Activated CD8-positive, alpha-beta memory T cell treated with anti-CD3 and anti-CD28 coated beads, Interleukin-2, amount 50 U/mL, for 1 hour (primary cell): ENCODE measurements around the gene LNX1.
"Not testable (repeated sequence)": the region's sequence is repeated elsewhere in the genome, so short reads cannot be mapped to it uniquely, and the experiment has no call there.

Source experiments
- DNase-seq: peaks from one replicate; pipeline ENCODE4 v3.0.0-alpha.2; 2020; ENCODE audit errors: extremely low read depth

Gene LNX1

DNA sequence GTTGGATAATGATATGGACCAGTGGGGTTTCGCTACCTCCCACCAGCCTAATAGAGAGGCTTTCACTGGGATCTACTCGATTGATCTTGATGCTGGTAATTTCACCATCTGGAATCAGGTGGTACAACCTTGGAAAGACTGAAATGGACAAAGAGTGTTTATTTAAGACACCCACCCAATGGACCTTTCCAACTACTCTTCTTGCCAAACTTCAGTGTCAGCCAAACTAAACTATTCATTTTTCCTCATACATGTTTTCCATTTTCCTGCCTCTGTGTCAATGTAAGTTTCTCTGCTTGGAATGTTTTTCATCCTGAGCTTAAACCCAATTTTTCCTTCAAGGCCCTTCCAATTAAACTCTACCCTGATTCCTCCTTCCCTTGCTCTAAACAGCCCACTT is 92.6 kb downstream of the LNX1 start:
- DNase-seq, result no peak

DNA sequence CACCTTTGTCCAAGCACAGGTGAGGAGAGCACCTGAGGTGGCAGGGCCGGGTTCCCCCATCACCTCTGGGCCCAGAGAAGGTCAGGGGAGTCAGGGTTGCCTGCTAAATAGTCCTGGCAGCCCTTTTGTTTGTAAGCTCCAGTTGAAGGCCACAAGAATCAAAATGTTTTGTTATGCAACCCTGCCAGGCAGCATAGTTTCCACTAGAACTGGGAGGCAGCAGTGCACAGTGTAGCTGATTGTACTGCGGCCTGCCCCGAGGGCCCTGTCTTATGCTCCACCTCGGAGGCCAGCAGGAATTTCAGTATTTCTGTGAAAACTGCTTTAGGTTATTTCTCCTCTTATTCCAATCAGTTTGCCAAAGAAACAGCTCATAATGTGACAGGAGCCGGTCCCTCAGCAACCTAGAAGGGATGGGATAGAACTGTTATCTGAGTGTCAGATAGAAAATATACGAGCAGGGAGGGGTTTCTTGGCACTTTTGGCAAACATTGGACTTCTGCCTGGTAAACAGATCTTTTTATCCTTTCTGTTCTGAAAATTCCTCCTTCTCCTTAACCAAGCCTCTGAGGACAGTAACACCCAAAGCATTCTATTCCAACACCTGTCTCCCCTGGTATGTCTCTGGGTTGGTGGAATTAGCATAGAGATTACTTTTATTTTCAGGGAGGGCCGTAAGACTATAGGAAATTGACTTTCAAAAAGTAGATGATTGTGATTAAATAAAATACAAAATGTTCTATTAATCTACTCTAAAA is 93.6 kb downstream of the LNX1 start:
- no peak for DNase-seq

DNA sequence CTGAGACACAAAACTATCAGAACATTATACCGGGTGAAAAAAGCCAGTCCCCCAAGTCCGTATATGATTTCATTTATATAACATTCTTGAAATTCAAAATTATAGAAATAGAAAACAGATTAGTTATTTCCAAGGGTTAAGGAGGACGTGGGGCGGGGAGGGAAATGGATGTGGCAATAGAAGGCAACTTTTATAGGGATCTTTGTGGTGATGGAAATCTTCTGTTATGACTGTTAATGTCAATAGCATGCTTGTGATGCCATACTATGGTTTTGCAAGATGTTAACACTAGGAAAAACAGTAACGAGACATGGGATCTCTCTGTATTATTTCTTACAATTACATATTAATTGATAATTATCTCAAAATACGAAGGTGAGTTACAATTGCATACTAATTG is 96.4 kb downstream of the LNX1 start:
- no peak for DNase-seq

DNA sequence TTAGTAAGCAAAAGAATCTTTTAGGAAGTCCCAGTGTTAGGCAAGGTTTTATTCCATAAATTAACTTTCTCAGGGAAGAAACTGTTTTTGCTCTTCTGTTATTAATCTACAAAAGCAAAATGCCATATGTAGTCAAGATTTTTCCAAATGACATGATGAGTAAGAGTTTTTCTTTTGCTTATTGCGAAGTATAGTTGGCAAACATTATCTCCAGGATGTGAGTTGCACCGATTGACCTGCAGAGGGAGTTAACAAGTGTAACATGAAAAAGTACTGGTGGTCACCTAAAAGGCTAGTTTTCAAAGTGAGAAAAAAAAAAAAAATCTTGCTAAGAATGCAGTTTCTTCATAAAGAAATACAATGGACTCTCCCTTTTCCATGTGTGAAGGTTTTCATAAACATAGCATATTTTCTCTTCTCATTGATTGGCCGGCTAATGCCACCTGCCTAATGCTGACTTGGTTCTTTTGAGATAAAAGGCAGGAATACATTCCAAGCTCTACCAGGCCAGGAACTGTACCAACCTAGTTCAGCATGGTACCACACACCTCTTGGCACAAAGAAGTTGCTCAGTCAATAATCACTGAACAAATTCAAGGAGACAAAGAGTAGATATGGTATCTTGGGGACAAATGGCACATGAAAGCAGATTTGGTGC is 100.2 kb downstream of the LNX1 start:
- DNase-seq, result no peak

DNA sequence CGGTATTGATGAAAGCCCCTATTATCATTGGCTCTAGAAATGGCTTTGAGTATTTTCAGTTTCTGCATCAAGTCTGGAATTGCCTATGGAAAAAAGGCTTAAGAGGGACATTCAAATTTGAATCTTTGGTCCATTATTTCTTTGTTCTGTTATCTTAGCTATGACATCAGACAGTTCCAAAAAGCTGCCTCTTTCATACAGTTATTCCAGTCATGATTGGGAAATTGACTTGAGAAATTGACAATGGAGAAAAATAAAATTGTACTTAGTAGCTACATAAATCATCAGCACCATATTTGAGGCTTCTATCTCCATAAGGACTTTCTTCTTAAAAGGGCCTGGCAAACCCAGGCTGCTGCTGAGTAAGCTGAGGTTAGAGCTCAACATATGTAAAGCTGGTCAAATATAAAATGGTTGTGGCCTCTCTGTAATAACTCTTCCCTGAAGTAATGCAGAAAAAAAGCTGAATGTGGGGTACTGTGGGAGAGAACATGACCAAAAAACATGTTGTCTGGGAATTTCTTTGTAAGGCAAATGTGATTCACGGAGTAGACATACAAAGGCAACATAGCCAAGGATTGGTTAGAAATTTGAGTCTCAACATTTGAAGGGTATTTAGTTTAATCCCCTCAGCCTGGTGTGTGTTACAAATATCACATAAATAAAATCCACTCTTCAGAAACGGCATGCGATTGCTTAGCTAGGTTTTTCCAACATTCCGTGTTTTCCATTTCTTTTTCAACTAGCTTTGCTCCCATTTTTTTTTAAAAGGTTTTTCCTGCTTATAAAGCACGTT is 100.9 kb downstream of the LNX1 start:
- DNase-seq, result no peak

DNA sequence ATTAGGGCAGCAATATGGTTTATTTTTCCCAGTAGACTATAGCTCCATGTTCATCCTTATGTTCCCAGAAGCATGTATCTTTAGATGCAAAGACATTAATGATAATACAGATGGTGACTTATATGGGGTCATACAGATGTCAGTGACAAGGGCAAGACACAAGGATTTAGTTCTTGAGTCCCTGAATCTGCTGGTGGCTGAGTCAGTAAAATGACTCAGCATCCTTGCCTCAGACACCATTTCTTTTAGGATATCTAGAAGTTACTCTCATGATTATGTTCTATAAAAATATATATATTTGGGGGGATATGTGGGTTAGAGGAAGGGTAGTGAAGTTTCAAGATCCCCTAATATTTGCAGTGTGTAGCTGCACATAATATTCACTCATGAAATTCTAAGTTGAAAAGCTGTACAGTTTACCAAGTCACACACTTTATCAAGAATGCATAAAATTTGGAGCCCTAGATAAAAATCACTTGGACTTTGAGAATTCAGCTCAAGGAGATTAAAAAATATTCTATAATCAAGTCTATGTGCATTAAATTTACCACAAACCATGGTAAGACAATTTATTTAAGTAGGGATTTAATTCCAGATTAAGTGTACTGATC is 101.9 kb downstream of the LNX1 start:
- no peak for DNase-seq

DNA sequence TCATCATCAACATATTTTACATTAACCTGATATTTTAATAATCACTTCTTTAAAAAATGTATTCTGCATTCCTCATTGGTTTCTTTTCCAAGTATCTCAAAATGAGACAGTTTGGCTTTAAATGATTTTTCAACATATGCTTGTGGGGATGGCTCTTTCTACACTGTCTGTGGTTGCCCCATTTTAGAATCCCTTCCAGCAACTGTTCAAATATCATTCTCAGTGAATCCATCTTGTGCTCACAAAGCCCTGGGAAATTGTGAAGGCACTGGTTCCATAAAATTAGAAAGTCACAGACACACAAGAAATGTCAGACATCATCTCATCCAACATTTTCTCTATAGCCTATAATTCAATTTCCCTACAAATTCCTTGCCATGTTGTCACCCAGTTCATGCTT is 103.5 kb downstream of the LNX1 start:
- no peak for DNase-seq

DNA sequence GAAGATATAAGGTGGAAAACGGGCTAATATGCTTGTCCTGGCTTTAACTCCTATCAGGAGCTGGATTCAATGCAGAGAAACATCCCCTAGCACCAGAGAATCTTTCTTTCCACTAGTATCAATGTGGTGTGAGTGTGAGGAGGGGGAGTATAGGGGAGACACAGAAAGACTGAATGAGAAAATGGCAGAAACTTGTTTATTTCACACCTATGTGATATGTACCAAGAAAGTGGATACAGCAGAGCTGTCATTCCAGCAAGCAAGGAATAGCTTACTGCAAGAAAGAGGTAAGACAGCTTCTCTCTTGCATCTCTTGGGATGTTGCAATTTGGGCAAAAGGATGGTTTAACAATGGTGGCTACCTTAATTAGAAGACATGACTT is 105.6 kb downstream of the LNX1 start:
- no peak for DNase-seq

DNA sequence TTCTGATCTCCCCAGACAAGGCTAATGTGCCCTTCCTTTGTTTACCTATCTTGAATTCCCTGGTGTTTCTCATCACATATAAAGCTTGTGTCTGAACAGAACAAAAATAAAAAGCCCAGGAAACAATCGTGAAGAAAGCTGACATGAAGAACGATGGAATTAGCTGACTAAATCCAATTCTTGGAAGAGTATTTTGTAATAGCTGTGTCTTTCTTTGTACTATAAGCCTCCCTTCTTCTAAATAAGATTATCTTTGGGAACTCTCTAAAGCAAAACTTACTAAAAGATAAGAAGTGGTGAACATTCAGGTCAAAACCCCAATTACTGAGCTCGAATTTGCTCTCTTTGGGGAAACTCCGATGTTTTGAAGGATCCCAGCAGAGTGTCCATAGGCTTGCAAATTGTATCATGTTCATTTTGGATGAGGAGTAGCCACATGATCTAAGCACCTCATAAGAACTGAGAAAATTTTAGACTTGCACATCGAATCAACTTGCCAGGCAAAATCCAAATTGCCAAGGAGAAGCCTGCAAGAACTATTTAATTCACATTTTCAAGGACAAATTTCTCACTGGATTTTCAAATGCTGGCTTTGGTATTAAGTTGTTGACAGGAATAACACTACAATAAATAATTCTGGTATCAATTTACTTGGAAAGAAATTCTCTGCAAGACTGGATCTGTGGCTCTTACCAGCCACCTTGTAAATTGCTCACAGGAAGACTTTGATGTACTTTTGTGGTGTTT is 106.2 kb downstream of the LNX1 start:
- no peak for DNase-seq

DNA sequence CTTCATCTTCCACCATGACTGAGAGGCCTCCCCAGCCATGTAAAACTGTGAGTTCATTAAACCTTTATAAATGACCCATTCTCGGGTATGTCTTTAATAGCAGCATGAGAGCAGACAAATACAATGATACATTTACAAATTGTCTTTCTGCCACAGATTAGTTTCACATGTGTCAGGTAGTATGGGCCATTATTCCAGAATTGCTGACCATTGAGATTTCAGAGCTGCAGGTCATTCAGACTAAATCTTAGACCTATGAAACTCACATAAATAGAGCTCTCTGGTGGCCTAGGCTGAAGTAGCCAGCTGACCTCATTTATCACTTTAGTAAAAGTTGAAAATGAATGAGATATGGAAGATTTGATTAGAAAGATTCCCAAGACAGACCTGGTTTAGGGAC is 108.0 kb downstream of the LNX1 start:
- no peak for DNase-seq

DNA sequence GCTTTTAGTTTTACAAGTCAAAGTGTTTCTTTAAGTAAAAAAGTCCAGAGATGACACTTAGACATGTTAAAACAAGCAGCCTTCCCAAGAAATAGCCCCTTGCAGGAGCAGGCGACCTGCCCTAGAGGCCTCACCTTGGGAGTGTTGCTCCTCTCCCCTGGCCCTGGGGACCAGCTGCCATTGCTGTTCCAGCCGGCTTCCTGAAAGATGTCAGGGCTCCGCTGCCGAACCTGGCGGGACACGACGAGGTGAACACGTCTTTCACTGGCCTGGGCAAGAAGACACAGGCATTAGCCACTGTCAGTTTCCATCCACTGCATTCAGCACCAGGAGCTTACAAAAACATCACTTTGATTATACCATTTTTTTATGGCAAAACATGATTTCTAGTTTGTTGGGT is 109.7 kb downstream of the LNX1 start:
- no peak for DNase-seq

DNA sequence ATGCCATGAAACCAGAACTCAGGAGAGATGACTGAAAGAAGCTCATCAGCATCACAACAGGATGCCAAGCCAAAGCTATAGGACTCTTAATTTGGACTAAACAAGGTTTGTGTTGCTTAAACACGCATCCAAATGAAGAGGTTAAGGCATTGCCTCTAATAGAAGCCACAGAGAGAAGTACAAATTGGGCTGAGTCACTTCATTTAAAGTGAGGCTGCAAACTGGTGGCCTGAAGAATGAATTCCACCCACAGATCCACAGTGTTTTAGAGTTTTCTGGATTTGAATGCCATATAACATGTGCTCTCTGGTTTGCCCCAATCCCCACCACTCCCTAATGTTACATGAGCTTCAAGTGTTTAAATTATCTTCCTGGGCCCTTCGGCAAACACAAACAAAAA is 110.4 kb downstream of the LNX1 start:
- DNase-seq, result no peak

DNA sequence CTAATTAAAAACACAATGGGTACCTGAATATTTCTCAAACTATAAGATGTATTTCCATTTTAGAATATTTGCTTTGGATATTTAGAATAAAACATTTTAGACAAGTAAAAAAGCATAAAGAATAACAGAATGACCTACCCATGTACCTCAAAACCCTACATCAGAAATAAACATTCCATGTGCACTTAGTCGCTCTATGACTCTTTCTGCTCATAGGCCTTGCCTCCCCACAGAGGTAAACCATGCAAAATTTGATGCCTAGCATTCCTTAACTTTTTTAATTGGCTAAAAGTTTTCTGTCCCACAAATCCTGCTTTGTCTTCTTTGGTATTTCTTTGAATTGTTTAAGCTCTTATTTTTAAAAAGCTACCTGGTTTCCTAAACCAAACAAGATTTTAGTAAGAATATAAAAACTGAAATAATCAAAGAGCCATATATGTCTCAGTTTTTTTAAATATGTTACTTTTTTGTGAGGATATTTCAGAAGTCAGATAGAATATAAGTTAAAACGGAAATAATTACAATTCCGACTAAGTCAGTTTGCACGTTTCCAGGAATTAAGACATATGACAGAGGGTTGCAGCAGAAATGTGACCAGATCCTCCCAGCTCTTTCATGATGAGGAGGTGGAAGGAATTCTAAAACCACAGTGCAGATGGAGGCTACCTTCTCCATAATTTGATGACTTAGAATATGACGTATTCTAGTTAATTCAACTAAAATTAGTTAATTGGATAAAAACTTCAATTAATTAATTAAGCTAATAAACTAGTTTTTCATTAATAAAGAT is 111.4 kb downstream of the LNX1 start:
- no peak for DNase-seq

DNA sequence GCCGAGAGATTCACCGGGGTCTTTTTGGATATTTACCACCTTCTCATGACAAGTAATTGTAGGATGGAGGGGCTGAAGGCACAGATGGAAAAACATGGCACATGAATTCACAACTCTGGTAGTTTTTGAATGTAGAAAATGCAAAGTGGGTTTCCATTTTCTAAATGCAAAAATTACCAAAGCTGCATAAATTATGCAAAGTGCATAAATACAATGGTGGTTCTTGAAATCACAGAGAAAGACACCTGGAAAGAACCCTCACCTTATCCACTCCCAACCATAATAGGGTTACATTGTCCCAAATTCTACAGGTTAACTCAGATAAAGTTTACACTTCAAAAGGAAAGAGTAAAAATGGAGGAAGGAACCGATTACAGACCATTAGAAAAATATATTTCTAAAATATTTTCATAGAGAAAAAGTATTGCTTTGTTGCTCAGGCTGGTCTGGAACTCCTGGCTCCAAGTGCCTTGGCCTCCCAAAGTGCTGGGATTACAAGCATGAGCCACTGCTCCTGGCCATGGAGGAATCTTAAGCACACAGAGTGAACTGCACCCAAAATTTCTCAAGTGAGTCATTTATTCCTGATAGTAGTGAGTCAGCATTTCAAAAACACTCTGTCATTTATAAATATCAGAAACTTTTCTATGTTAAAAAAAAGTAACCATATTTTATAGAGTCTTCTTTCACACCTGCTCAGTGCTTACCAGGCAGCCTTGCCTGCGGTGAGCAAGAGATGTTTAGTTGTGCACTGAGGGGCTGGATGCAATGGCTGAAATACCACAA is 112.4 kb downstream of the LNX1 start:
- no peak for DNase-seq

DNA sequence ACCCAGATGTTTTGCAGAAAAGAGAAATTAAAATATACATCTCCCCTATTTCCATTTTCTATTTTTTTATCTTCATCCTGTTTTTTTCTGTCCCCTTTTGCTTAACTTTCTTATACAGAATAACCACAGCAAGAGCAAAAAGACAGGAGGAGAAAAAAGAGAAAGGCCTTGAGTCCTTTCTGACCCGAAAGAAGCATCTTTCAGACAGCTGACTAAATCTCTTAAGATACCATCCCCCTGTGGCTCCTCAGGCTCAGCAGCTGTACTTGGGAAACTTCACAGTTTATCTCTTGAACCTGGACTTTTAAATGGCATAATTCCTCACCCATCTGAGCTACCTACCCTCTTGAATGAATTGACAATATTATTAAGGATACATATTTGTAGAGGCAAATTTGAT is 113.7 kb downstream of the LNX1 start:
- DNase-seq, result no peak

DNA sequence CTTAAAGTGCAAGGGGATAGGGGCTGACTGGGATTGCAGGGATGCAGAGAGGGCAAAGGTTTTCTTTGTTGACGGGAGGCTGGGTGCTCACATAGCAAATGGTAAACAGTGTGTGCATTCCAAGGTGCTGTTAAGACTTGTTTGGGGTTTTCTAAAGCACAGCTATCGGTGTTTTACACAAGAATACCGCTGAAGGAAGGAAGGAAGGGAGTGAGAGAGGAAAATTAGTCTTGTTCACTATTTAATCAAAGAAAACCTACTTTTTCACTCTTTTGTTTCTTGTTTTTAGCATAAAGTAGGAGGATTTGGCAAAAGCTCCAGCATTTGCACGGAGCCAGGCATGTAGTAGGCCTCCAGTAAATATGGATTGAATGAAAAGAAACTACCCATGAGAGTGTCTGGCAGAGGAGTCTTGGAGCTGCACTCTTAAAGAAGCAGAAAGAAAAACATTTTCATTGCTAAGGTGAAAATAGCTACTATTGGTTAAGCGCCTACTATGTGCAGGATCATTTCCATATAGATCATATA is 114.2 kb downstream of the LNX1 start:
- no peak for DNase-seq

DNA sequence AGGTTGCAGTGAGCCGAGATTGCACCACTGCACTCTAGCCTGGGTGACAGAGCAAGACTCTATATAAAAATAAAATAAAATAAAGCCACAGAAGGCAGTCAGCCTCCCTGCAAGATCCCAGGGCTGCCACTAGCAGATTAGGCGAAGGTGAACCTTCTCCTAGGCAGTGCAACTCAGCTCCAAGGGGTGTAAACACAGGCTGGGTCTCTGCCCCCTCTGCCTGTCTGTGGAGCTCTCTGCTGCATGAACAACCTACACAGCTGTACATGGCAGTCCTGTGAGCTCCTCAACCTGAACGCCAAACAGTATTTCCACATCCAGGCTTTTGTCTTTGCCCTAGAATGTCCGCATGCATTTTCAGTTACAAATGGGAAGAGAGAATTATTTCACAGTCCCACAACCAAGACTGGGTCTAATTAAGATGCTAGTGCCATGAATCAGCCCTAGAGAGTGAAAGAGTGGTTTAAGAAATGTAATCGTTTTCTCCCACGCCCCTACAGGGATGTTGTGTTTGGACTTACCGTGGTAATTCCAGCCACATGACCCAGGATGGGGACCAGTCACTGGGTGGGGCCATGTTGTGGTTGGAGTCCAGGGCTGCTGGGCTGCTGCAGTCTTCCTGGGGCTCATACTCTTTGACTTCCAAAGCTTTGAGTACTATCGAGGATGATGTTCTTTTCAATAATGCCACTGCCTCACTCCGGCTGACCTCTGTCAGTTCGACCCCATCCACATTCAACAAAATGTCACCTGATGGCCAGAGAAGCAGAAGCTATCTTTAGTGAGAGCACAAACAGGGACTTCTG is 114.9 kb downstream of the LNX1 start:
- no peak for DNase-seq

DNA sequence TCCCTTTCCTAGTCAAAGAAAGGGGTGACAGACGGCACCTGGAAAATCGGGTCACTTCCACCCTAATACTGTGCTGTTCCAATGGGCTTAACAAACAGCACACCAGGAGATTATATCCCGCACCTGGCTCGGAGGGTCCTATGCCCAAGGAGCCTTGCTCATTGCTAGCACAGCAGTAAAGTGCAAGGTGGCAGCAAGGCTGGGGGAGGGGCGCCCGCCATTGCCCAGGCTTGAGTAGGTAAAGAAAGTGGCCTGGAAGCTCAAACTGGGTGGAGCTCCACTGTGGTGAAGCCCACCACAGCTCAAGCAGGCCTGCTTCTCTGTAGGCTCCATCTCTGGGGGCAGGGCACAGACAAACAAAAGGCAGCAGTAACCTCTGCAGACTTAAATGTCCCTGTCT is 124.7 kb downstream of the LNX1 start:
- not testable (repeated sequence) for DNase-seq

DNA sequence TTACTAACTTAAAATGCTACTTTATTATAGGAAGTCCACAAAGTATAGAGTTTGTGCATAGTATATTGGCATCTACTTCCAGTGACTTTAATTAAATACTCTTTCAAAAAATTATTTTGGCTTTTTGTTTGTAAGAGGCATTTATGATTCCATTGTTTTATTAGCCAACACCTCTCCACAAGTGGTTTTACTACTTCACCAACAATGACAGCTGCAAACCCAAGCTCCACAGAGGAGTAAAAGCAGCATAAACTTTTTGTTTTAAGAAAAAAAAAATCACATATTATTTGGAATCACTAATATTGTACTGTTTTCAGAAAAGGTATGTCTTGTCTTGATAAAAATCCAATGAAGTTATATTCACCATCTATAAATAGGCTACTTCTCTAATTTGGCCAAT is 125.4 kb downstream of the LNX1 start:
- DNase-seq, result no peak
